GM18861 (cell line): ENCODE data around the gene GPR176.

ENCODE experiments used
- ATAC-seq: cut with Tn5 transposase; IDR thresholded peaks from one replicate; pipeline ENCODE4 v1.9.1; 2021; ENCODE audit not compliant: unreplicated experiment

Gene GPR176

GRCh38 chr15:39860871-39861270 lies 59.2 kb downstream of the GPR176 start:
- ATAC-seq = no peak

DNA sequence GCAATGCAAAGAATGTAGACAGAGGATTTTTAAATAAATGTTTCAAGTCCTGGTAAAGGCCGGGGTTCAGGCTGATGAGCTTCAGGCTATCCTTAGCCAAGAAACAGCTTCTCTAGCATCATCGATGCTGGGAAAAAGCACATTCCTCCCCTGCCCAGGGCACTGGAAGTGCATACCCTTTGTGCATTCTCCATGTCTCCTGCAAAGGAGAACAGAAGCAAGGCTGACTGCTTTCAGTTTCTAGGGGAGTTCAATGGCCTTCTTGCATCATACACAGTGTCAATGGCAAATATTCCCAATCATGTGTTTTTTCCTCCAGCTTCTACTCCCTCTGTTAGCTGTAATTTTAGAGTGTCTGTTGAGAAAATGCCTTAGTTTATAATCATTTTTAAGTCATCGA lies 59.9 kb downstream of the GPR176 start:
- ATAC-seq = no peak

- ATAC-seq = no peak
Measured at GRCh38 chr15:39859636-39860035, 60.4 kb downstream of the GPR176 start.

- no peak for ATAC-seq
Measured at GRCh38 chr15:39857132-39857531, 62.9 kb downstream of the GPR176 start.

- no peak for ATAC-seq
Measured at GRCh38 chr15:39856357-39856756, 63.7 kb downstream of the GPR176 start.

- ATAC-seq = no peak
Measured at GRCh38 chr15:39855400-39855799, 64.7 kb downstream of the GPR176 start.

DNA sequence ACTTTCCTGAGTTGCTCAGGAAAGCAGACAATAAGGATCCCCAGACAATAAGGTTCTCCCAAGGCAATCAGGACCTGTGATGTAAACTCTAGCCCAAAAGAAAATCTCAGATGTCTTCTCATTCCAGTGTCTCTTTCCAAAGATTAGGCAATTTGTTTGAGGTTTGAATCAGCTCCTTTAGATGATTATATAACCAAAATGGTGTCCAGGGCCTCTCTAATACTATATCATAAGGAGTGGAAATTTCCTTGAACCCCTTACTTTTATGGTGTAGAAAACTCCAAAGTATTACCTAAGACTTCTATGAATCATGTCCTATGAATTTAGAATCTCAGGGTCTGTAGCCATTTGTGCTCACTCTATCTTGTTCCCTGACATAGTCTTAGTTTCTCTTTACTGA lies 65.9 kb downstream of the GPR176 start:
- ATAC-seq = no peak

DNA sequence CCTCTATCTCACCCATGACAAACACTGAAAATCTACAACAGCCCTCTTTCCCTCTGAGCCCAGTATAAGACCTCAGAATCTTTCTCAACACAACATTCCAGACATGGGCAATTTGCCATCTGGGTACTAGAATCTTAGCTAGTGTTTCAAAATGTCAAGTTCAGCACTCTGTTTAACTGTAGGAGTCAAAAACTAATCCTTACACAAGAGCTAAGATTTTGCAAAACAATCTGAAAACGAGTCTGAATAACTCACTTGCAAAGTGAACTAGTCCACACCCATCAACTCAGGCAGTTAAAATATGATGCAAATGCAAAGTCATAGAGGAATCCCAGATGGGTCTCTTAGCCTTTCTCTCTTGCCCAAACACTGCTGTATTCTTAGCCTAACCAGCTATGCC lies 67.8 kb downstream of the GPR176 start:
- ATAC-seq = no peak

DNA sequence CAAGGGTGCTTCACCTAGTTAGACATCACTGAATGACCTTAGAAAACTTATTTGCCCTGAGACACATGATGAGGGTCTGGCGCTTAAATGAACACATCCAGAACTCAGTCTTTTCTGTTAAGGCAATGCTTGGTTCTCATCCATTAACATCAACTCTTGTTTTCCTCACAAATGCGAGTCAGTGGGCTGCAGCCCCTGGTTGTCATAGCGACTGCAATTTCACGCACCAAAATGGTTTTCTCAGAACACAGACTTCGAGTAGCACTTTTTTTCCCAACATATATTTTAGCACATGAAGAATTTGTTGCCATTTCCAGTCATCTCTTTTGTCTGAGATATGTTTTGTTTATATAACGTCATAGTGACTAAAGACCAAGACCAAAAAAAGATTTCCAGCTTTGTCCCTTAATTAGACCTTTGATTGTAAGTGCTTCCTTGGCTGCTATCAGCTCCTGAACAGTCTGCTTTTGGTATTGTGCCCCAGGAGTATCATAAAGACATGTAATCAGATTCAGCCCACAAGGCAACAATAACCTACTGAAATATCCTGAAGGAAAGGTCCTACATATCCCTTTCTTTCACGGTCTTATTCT lies 68.5 kb downstream of the GPR176 start:
- ATAC-seq = no peak

DNA sequence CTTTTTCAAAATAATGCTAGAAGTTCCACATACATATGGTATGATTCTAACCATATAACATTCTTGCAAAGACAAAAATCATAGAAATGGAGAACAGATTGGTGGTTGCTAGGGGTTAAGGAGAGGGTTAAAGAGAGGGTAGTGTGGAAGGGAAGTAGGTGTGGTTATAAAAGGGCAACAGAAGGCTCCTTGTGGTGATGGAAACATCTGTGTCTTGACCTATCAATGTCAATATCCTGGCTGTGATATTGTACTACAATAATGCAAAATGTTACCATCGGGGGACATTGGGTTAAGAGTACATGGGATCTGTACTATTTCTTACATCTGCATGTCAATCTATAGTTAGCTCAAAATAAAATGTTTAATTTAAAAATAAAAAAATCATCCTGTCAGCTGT lies 69.6 kb downstream of the GPR176 start:
- no peak for ATAC-seq

DNA sequence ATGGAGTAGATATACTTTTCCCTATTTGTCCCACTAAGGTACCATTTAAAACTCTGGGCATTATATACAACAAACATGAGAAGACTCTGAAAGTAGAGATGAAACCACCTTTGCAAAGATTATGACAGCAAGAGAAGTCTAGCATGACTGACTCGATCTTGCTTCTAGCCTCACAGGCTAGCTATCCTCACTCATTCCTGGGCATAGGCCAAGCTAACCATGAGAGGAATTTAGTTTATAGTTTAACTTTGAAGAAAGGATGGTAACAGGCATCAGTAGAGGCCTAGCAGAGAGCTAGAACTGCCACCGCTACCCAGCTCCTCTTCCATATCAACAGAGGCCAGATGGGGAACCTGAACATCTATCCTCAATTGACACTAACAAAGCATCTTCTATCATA lies 74.0 kb downstream of the GPR176 start:
- no peak for ATAC-seq

DNA sequence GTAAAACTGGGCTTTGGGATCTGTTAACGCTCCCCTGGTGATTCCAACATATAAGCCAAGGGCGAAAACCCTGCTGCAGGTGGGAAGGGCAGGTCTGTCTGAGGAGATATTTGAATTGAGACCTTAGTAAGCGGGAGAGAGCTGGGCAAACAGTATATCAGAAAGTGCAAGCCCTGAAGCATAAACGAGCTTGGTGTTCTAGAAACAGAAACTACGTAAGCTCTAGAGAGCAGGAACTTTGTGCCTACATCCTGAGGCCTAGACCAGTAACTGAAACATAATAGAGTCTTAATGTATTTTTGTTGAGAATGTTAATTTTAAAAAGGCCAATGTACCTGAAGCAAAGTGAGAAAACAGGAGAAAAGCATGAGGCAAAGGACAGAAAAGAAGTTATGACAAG lies 74.5 kb downstream of the GPR176 start:
- ATAC-seq = no peak

DNA sequence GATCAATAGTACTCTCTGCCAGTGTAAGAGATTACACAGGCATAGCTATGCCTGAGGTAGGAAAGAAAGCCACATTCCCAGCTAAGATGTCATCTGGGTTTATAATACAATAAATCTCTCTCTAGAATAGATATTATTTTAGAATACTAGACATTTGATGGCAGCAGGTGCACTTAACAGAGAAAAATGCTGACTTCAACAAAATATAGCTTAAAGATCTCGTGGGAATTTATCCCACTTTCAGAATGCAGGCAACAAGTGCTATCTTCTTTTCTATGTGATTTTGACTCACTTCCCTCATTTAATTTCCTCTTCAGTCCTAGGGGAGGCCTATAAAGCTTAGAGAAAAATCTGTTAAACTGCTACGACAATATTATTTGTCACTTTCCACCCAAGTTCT lies 76.5 kb downstream of the GPR176 start:
- no peak for ATAC-seq

DNA sequence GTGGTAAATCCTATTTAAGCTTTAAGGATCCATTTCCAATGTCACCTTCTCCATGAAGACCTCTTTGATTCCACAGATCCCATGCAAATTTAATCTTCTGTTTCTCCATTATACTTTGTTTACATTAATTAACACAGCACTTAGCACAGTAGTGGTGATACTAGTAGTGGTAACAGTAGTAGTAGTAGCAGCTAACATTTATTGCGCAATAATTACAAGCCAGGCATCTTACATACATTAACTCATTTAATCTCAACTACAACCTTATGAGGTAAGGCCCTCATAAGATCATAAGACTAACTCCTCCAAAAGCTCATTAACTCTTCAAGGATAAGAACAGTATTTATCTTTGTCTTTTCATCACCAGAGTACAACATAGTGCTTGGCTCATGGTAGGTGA lies 82.6 kb downstream of the GPR176 start:
- no peak for ATAC-seq

DNA sequence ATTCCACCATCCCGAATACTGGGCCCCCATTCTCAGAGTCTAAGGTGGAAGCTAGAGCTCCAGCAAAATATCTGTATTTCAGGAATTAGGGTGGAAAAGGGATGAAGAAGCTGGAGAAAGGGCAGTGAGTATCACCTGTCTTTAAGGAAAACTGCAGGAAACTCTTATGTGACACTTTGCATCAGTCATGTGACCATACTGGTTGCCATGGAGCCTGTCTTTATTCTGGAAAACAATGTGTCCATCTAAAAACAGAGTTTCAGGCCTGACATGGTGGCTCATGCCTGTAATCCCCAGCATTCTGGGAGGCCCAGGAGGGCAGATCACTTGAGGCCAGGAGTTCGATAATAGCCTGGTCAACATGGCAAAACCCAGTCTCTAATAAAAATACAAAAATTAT lies 84.5 kb downstream of the GPR176 start:
- no peak for ATAC-seq

- ATAC-seq = no peak
Measured at GRCh38 chr15:39834256-39834655, 85.8 kb downstream of the GPR176 start.

GRCh38 chr15:39833515-39833981 lies 86.5 kb downstream of the GPR176 start:
- no peak for ATAC-seq

- ATAC-seq = no peak
Measured at GRCh38 chr15:39830166-39830565, 89.9 kb downstream of the GPR176 start.

- no peak for ATAC-seq
Measured at GRCh38 chr15:39828374-39828931, 91.6 kb downstream of the GPR176 start.

- no peak for ATAC-seq
Measured at GRCh38 chr15:39826975-39827374, 93.1 kb downstream of the GPR176 start.

- ATAC-seq = no peak
Measured at GRCh38 chr15:39823634-39824033, 96.4 kb downstream of the GPR176 start.

GRCh38 chr15:39820050-39820602 lies 99.9 kb downstream of the GPR176 start:
- ATAC-seq = no peak

GRCh38 chr15:39819533-39819932 lies 100.5 kb downstream of the GPR176 start:
- ATAC-seq = no peak
